Activated naive CD4-positive, alpha-beta T cell treated with anti-CD3 and anti-CD28 coated beads, Interleukin-2, amount 10 ng/mL, durations not matched to agents 7 days and 5 days (primary cell): ENCODE data around the gene ABCA12.

Source experiments
- CTCF ChIA-PET: fragments of 350-600 bp; sonication (Branson Sonifier 250); formaldehyde crosslinking; loops from one replicate; lab custom pipeline; 2021; ENCODE audit warnings: antibody characterized with exemption; lab: Charles Lee
- DNase-seq: peaks from one replicate; pipeline ENCODE4 v3.0.0-alpha.2; 2020
- H3K27ac Mint-ChIP-seq: one replicate; pipeline ENCODE4 v1.8.0; 2021; ENCODE audit warnings: mild to moderate bottlenecking, moderate library complexity, mixed read lengths
- H3K27me3 Mint-ChIP-seq: one replicate; pipeline ENCODE4 v1.8.0; 2021; ENCODE audit warnings: mild to moderate bottlenecking, mixed read lengths
- H3K36me3 Mint-ChIP-seq: one replicate; pipeline ENCODE4 v1.8.0; 2021; ENCODE audit warnings: mixed read lengths
- H3K4me1 Mint-ChIP-seq: one replicate; pipeline ENCODE4 v1.8.0; 2021; ENCODE audit warnings: mixed read lengths
- H3K4me3 Mint-ChIP-seq: one replicate; pipeline ENCODE4 v1.8.0; 2021; ENCODE audit warnings: mild to moderate bottlenecking, moderate library complexity, mixed read lengths
- H3K9me3 Mint-ChIP-seq: one replicate; pipeline ENCODE4 v1.8.0; 2021; ENCODE audit warnings: mixed read lengths

The ABCA12 gene

GRCh38 chr2:215098875-215099274, 39.6 kb downstream of the ABCA12 start:
- no peak overlapping the region for H3K27ac Mint-ChIP-seq
- no peak overlapping the region for H3K4me3 Mint-ChIP-seq
- no peaks in the 10 kb centered on the region for H3K27me3 Mint-ChIP-seq
- DNase-seq, result no peak
- no peaks in the 10 kb centered on the region for H3K36me3 Mint-ChIP-seq
- no peaks in the 10 kb centered on the region for H3K4me1 Mint-ChIP-seq
- H3K9me3 Mint-ChIP-seq, result no peaks in the 10 kb centered on the region
- CTCF ChIA-PET, result no interaction called here

- DNase-seq, result no peak
- CTCF ChIA-PET, result no interaction called here
- H3K27ac Mint-ChIP-seq, result no peak overlapping the region
- H3K36me3 Mint-ChIP-seq, result no peaks in the 10 kb centered on the region
- no peaks in the 10 kb centered on the region for H3K27me3 Mint-ChIP-seq
- no peaks in the 10 kb centered on the region for H3K4me1 Mint-ChIP-seq
- no peak overlapping the region for H3K4me3 Mint-ChIP-seq
- no peaks in the 10 kb centered on the region for H3K9me3 Mint-ChIP-seq
Measured at GRCh38 chr2:215084080-215084479, 54.3 kb downstream of the ABCA12 start.

- Mint-ChIP-seq H3K27ac (no peak overlapping the region), H3K4me3 (no peak overlapping the region), H3K9me3 (no peaks in the 10 kb centered on the region), H3K27me3 (no peaks in the 10 kb centered on the region), H3K4me1 (no peaks in the 10 kb centered on the region), H3K36me3 (no peaks in the 10 kb centered on the region)
- DNase-seq, result no peak
- CTCF ChIA-PET, result no interaction called here
Measured at GRCh38 chr2:215083146-215083545, 55.3 kb downstream of the ABCA12 start.

- DNase-seq, result no peak
- Mint-ChIP-seq H3K9me3 (no peaks in the 10 kb centered on the region), H3K36me3 (no peaks in the 10 kb centered on the region), H3K4me3 (no peak overlapping the region), H3K4me1 (no peaks in the 10 kb centered on the region), H3K27ac (no peak overlapping the region), H3K27me3 (no peaks in the 10 kb centered on the region)
- CTCF ChIA-PET, result no interaction called here
Measured at GRCh38 chr2:215082446-215082845, 56.0 kb downstream of the ABCA12 start.

- CTCF ChIA-PET, result no interaction called here
Measured at GRCh38 chr2:215080545-215080944, 57.9 kb downstream of the ABCA12 start.

GRCh38 chr2:215071676-215072075, 66.8 kb downstream of the ABCA12 start:
- Mint-ChIP-seq H3K27ac (no peak overlapping the region), H3K4me1 (no peaks in the 10 kb centered on the region), H3K4me3 (no peak overlapping the region), H3K9me3 (no peaks in the 10 kb centered on the region), H3K27me3 (no peaks in the 10 kb centered on the region), H3K36me3 (no peaks in the 10 kb centered on the region)
- CTCF ChIA-PET, result no interaction called here
- no peak for DNase-seq

More at GRCh38 chr2:215080545-215080944, 57.9 kb downstream of the ABCA12 start:
- no peak for DNase-seq
- Mint-ChIP-seq H3K36me3 (no peaks in the 10 kb centered on the region), H3K27ac (no peak overlapping the region), H3K4me1 (no peaks in the 10 kb centered on the region), H3K27me3 (no peaks in the 10 kb centered on the region), H3K9me3 (no peaks in the 10 kb centered on the region), H3K4me3 (no peak overlapping the region)

- Mint-ChIP-seq H3K27ac (no peak overlapping the region), H3K9me3 (no peaks in the 10 kb centered on the region), H3K27me3 (no peaks in the 10 kb centered on the region), H3K36me3 (no peaks in the 10 kb centered on the region), H3K4me1 (no peaks in the 10 kb centered on the region), H3K4me3 (no peak overlapping the region)
- CTCF ChIA-PET, result no interaction called here
- no peak for DNase-seq
Measured at GRCh38 chr2:215068399-215068798, 70.0 kb downstream of the ABCA12 start.

- no peaks in the 10 kb centered on the region for H3K27me3 Mint-ChIP-seq
- CTCF ChIA-PET, result no interaction called here
- DNase-seq, result no peak
- H3K36me3 Mint-ChIP-seq, result no peaks in the 10 kb centered on the region
- H3K9me3 Mint-ChIP-seq, result no peaks in the 10 kb centered on the region
- H3K4me1 Mint-ChIP-seq, result no peaks in the 10 kb centered on the region
- no peak overlapping the region for H3K27ac Mint-ChIP-seq
- H3K4me3 Mint-ChIP-seq, result no peak overlapping the region
Measured at GRCh38 chr2:215066124-215066523, 72.3 kb downstream of the ABCA12 start.

GRCh38 chr2:215063526-215063925, 74.9 kb downstream of the ABCA12 start:
- no peaks in the 10 kb centered on the region for H3K27me3 Mint-ChIP-seq
- H3K9me3 Mint-ChIP-seq, result no peaks in the 10 kb centered on the region
- no peak for DNase-seq
- H3K27ac Mint-ChIP-seq, result no peak overlapping the region
- no peaks in the 10 kb centered on the region for H3K4me1 Mint-ChIP-seq
- no peak overlapping the region for H3K4me3 Mint-ChIP-seq
- CTCF ChIA-PET, result no interaction called here
- H3K36me3 Mint-ChIP-seq, result no peaks in the 10 kb centered on the region

- H3K27me3 Mint-ChIP-seq, result no peaks in the 10 kb centered on the region
- H3K27ac Mint-ChIP-seq, result no peak overlapping the region
- H3K4me1 Mint-ChIP-seq, result no peaks in the 10 kb centered on the region
- H3K36me3 Mint-ChIP-seq, result no peaks in the 10 kb centered on the region
- H3K4me3 Mint-ChIP-seq, result no peak overlapping the region
- CTCF ChIA-PET, result no interaction called here
- DNase-seq, result no peak
- H3K9me3 Mint-ChIP-seq, result no peaks in the 10 kb centered on the region
Measured at GRCh38 chr2:215060861-215061536, 77.4 kb downstream of the ABCA12 start.

- Mint-ChIP-seq H3K27me3 (no peaks in the 10 kb centered on the region), H3K27ac (no peak overlapping the region), H3K36me3 (no peaks in the 10 kb centered on the region), H3K4me1 (no peaks in the 10 kb centered on the region), H3K9me3 (no peaks in the 10 kb centered on the region), H3K4me3 (no peak overlapping the region)
- DNase-seq, result no peak
- CTCF ChIA-PET, result no interaction called here
Measured at GRCh38 chr2:215059724-215060123, 78.7 kb downstream of the ABCA12 start.

GRCh38 chr2:215055891-215056290, 82.5 kb downstream of the ABCA12 start:
- no peaks in the 10 kb centered on the region for H3K27me3 Mint-ChIP-seq
- H3K9me3 Mint-ChIP-seq, result no peaks in the 10 kb centered on the region
- H3K4me3 Mint-ChIP-seq, result no peak overlapping the region
- no peak overlapping the region for H3K27ac Mint-ChIP-seq
- H3K4me1 Mint-ChIP-seq, result no peaks in the 10 kb centered on the region
- no peaks in the 10 kb centered on the region for H3K36me3 Mint-ChIP-seq
- no peak for DNase-seq
- CTCF ChIA-PET, result no interaction called here

- DNase-seq, result no peak
- H3K9me3 Mint-ChIP-seq, result no peaks in the 10 kb centered on the region
- H3K36me3 Mint-ChIP-seq, result no peaks in the 10 kb centered on the region
- no peaks in the 10 kb centered on the region for H3K27me3 Mint-ChIP-seq
- no peaks in the 10 kb centered on the region for H3K4me1 Mint-ChIP-seq
- H3K27ac Mint-ChIP-seq, result no peak overlapping the region
- no peak overlapping the region for H3K4me3 Mint-ChIP-seq
- CTCF ChIA-PET, result no interaction called here
Measured at GRCh38 chr2:215052810-215053209, 85.6 kb downstream of the ABCA12 start.

GRCh38 chr2:215052404-215052803, 86.0 kb downstream of the ABCA12 start:
- H3K4me1 Mint-ChIP-seq, result no peaks in the 10 kb centered on the region
- CTCF ChIA-PET, result no interaction called here
- no peak overlapping the region for H3K4me3 Mint-ChIP-seq
- DNase-seq, result no peak
- no peaks in the 10 kb centered on the region for H3K9me3 Mint-ChIP-seq
- no peak overlapping the region for H3K27ac Mint-ChIP-seq
- H3K27me3 Mint-ChIP-seq, result no peaks in the 10 kb centered on the region
- H3K36me3 Mint-ChIP-seq, result no peaks in the 10 kb centered on the region

GRCh38 chr2:215049341-215049740, 89.1 kb downstream of the ABCA12 start:
- Mint-ChIP-seq H3K4me1 (no peaks in the 10 kb centered on the region), H3K4me3 (no peak overlapping the region), H3K27me3 (no peaks in the 10 kb centered on the region), H3K9me3 (no peaks in the 10 kb centered on the region), H3K27ac (no peak overlapping the region), H3K36me3 (no peaks in the 10 kb centered on the region)
- no peak for DNase-seq
- CTCF ChIA-PET, result interaction anchor here (0.6 kb wide), 1 partner anchor 721 kb away, joined by 3 read pairs; no protein-coding TSS in a partner anchor
